ENCODE data around the gene TAF12. TPM values are rescaled to one million over a fixed set of nuclear protein-coding genes. Genes with fewer than 3 reads are reported as not detected.
"Not testable (repeated sequence)": the region's sequence is repeated elsewhere in the genome, so short reads cannot be mapped to it uniquely, and the experiment has no call there.

Gene TAF12
- total and polyA plus RNA-seq, 4 donors = 20.8 to 41.4 (median 28.5) TPM

DNA sequence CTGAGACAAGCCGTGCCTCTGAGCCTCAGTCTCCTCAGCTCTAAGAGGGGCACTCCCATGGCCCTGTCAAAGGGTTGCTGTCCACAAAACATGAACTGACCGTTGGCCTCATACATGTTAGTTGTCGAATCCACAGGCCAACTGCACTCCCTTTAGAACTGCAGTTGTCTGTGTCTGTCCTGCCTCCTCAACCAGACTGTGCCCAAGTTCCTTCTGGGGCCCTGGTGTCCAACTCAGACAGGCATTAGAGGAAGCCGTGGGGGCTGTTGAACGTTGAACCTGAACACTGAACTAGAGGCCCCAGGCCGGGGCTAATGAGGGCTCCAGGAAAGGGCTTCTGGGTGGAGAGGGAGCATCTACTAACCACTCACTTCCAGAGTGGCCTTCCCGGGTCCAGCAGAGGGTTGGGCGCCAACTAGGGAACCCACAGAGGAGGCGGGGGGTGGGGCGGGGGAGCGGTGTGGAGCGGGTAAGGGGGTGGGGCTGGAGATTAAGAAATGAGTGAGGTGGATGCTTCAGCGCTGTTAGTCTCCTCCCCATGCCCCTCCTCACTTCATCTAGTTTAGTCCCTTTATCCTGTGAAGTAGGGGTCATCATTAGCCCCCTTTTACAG, 51.1 kb downstream of the TAF12 start, which contains the start of gene RAB42:
RAB42 (plus strand) TSS at position 558 of the 613 bp plus-strand sequence. CDS start 247 bp downstream, outside the sequence.
- Histone ChIP-seq H3K27me3 (ENCODE audit: control insufficient read depth, insufficient read depth, low read length) (no peaks in the 10 kb centered on the region), H3K36me3 (ENCODE audit: control insufficient read depth, insufficient read depth, low read length) (peaks cover 2% of the 10 kb centered on the region), H3K27ac (ENCODE audit: low read depth, low read length) (no peak within 1 kb of the TSS), H3K9me3 (ENCODE audit: control insufficient read depth, insufficient read depth, low read length) (no peaks in the 10 kb centered on the region), H3K4me3 (ENCODE audit: low read depth, low read length) (peak within 1 kb of the TSS; percentile 43), H3K4me1 (ENCODE audit: control insufficient read depth, insufficient read depth, low read length) (peaks cover 14% of the 10 kb centered on the region)
- peak in 1 of 6 donors; percentile 32 for DNase-seq (ENCODE audit: low read depth in 4 of 6, low spot score in 6 of 6)
- 47% methylated on average over 5 of the region's 13 CpGs for WGBS (ENCODE audit: insufficient coverage)

DNA sequence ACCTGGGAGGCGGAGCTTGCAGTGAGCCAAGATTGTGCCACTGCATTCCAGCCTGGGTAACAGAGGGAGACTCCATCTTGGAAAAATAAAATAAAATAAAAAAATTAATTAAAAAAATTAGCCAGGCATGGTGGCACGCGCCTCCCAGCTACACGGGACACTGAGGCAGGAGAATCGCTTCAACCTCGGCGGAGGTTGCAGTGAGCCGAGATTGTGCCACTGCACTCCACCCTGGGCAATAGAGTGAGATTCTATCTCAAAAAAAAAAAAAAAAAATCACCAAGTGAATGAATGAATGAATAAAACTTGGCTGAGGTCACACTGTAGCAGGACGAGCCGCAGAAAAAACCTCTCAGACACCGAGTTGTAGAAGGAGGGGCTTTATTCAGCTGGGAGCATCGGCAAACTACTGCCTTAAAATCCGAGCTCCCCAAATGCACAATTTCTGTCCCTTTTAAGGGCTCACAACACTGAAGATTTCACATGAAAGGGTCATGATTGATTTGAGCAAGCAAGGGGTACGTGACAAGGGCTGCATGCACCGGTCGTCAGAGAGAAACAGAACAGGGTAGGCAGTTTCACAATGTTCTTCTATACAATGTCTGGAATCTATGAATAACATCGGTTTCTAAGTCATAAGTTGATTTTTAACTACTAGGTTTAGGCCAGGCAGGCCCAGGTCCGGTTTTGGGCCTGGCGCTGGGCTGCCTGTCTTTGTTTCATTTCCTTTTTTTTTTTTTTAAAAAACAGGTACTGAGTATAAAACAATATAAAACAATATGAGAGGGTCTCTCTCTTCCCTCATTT, 56.1 kb downstream of the TAF12 start:
- not testable (repeated sequence) for H3K27ac ChIP-seq (ENCODE audit: low read depth, low read length); H3K9me3 ChIP-seq (ENCODE audit: control insufficient read depth, insufficient read depth, low read length); H3K4me1 ChIP-seq (ENCODE audit: control insufficient read depth, insufficient read depth, low read length); H3K36me3 ChIP-seq (ENCODE audit: control insufficient read depth, insufficient read depth, low read length); H3K27me3 ChIP-seq (ENCODE audit: control insufficient read depth, insufficient read depth, low read length); H3K4me3 ChIP-seq (ENCODE audit: low read depth, low read length); DNase-seq (ENCODE audit: low read depth in 4 of 6, low spot score in 6 of 6)
- no CpG with 5 or more reads among the region's 19 CpGs for WGBS (ENCODE audit: insufficient coverage)

DNA sequence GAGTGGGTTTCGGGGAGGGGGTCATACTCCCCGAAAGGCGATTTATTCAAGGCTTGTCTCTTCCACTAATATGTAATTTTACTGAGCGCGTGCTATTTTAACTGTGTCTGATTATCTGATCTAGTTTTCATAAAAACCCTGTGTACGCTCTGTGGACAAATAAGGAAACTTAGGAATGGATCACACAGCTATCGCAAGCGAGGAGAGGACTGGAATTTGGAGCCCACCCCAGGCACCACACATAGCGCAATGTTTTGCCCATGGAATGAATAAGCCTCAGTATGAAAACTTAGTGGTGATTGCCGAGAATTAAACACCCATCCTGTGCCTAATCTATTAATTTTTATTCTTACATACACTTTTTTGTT, 60.6 kb downstream of the TAF12 start:
- WGBS (ENCODE audit: insufficient coverage) = 3% methylated on average over 5 of the region's 10 CpGs
- peak overlapping the region; percentile 90 for H3K27ac ChIP-seq (ENCODE audit: low read depth, low read length)
- H3K4me3 ChIP-seq (ENCODE audit: low read depth, low read length) = peak overlapping the region; percentile 99
- no peaks in the 10 kb centered on the region for H3K9me3 ChIP-seq (ENCODE audit: control insufficient read depth, insufficient read depth, low read length)
- peak in 1 of 6 donors; percentile 30 for DNase-seq (ENCODE audit: low read depth in 4 of 6, low spot score in 6 of 6)
- H3K4me1 ChIP-seq (ENCODE audit: control insufficient read depth, insufficient read depth, low read length) = peaks cover 25% of the 10 kb centered on the region
- peaks cover 20% of the 10 kb centered on the region for H3K36me3 ChIP-seq (ENCODE audit: control insufficient read depth, insufficient read depth, low read length)
- no peaks in the 10 kb centered on the region for H3K27me3 ChIP-seq (ENCODE audit: control insufficient read depth, insufficient read depth, low read length)

DNA sequence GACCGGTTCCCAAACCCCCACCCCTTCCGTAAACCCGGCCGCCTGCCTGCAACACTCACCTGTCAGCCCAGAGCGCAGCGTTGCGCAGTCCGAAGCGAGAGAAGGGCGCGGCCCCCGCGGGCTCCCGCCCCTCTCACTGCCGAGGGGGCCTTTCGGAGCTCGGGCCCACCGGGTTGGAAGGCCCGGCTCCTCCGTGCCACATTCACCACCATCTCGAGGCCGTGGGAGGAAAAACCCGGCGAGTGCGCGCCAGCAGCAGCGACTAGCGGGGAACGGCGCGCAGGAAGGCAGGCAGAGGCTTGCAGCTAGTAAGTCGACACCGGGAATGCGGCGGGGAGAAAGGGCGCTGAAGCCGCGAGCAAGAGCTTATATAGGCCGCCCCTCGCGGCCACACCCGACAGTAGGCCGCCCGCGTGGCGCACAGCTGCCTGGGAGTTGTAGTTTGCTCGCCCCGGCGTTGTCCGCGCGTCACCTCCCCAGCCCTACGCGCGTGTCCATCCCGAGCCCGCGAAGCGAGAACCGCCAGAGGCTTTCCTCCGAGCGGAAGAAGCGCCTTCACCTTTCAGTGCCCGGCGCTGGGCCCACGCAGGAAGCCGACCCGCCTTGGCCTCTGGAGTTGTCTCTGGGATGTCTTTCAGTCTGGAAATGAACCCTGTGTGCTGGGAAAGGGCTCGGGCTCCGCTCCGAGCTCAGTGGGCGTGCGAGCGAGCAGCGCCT, 61.2 kb downstream of the TAF12 start:
- H3K4me3 ChIP-seq (ENCODE audit: low read depth, low read length) = peak overlapping the region; percentile 99
- peaks cover 25% of the 10 kb centered on the region for H3K4me1 ChIP-seq (ENCODE audit: control insufficient read depth, insufficient read depth, low read length)
- peaks cover 25% of the 10 kb centered on the region for H3K36me3 ChIP-seq (ENCODE audit: control insufficient read depth, insufficient read depth, low read length)
- peak; percentile 87 to 98 (median 90) for DNase-seq (ENCODE audit: low read depth in 4 of 6, low spot score in 6 of 6)
- H3K27me3 ChIP-seq (ENCODE audit: control insufficient read depth, insufficient read depth, low read length) = no peaks in the 10 kb centered on the region
- H3K9me3 ChIP-seq (ENCODE audit: control insufficient read depth, insufficient read depth, low read length) = no peaks in the 10 kb centered on the region
- 0% methylated on average over 70 of the region's 75 CpGs for whole genome bisulfite sequencing (ENCODE audit: insufficient coverage)
- peak overlapping the region; percentile 90 for H3K27ac ChIP-seq (ENCODE audit: low read depth, low read length)

DNA sequence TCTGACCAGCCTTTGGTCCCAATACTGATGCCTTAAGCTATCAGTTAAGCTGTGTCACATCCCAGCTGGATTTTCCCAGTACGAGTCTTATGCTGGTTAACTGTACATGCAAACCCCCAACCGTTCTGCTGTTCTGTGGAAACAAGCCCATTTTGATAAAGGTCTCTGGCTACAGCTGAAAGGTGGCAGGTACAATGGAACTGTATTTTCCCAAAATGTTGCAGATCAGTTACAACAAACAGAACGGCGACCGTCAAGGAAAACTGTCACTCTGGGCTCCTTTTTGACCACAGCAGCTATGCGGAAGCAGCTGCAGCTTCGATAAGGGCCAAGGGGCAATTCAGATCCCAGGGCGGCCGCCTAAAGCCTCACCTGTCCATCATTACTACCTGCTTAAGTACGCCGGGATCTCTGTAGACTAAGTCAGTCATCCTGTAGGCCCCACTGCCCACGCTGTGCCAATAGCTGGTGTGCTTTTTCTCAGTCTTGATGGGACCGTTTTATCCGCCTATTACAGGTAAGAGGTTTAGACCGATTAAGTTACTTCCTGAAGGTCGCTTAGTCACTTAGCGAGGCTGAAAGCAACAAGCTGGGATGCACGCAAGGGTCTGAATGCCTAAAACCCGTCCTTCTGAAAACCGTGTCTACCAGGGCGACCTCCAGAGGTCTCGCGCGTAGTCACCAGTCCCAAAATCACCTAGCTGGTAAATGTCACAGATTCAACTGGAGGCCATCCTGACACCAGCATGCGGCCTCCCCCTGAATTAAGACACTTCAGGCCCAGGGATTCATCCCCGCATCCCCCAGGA, 61.9 kb downstream of the TAF12 start:
- under 1% methylated on average over 26 of the region's 26 CpGs for WGBS (ENCODE audit: insufficient coverage)
- DNase-seq (ENCODE audit: low read depth in 4 of 6, low spot score in 6 of 6) = peak in 4 of 6 donors; percentile 19 to 87 (median 49)
- Histone ChIP-seq H3K9me3 (ENCODE audit: control insufficient read depth, insufficient read depth, low read length) (no peaks in the 10 kb centered on the region), H3K4me1 (ENCODE audit: control insufficient read depth, insufficient read depth, low read length) (peaks cover 25% of the 10 kb centered on the region), H3K27me3 (ENCODE audit: control insufficient read depth, insufficient read depth, low read length) (no peaks in the 10 kb centered on the region), H3K36me3 (ENCODE audit: control insufficient read depth, insufficient read depth, low read length) (peaks cover 30% of the 10 kb centered on the region), H3K27ac (ENCODE audit: low read depth, low read length) (peak overlapping the region; percentile 90), H3K4me3 (ENCODE audit: low read depth, low read length) (peak overlapping the region; percentile 99)

DNA sequence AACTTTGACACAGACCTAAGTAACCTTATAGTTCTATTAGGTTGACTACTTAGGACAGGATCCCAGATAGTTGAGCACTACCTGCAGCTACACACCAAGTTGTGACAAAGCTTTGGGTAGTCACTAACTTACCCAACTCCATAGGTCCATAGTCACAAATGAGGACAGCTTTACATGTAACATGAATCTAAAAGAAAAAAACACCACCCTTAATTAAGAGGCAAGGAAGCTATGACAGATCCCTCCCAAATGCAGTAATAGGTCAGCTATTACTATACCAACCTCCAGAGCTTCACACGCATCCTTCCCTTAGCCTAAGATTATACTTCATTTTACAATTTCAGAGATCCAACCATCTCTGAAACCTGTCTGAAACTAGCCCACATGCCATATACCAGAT, 63.5 kb downstream of the TAF12 start:
- H3K36me3 ChIP-seq (ENCODE audit: control insufficient read depth, insufficient read depth, low read length) = peaks cover 42% of the 10 kb centered on the region

DNA sequence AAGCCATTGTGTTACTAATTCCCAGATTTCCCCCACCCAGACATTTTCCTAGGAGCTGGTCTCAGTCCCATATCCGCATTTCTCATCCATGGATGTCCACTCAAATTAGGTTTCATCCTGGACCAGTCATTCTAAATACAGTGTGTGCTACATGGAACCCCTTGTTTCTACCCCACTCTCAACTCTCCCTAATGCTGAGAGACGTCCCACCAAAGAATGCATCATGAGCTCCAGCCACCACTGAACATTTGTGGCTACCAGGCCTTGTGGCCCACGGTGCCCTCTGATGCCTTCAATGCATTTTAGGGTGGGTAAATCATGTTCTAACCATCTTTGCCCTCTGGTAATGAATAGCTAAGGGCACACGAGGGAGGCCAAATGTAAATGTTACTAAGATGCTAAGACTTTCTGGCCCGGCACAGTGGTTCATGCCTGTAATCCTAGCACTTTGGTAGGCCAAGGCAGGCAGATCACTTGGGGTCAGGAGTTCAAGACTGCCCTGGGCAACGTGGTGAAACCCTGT, 64.1 kb downstream of the TAF12 start:
- no peak for DNase-seq (ENCODE audit: low read depth in 4 of 6, low spot score in 6 of 6)
- Histone ChIP-seq H3K4me3 (ENCODE audit: low read depth, low read length) (no peak overlapping the region), H3K27ac (ENCODE audit: low read depth, low read length) (no peak overlapping the region), H3K9me3 (ENCODE audit: control insufficient read depth, insufficient read depth, low read length) (no peaks in the 10 kb centered on the region), H3K27me3 (ENCODE audit: control insufficient read depth, insufficient read depth, low read length) (no peaks in the 10 kb centered on the region), H3K36me3 (ENCODE audit: control insufficient read depth, insufficient read depth, low read length) (peaks cover 42% of the 10 kb centered on the region), H3K4me1 (ENCODE audit: control insufficient read depth, insufficient read depth, low read length) (peaks cover 25% of the 10 kb centered on the region)
- 100% methylated on average over 5 of the region's 6 CpGs for WGBS (ENCODE audit: insufficient coverage)

More for the DNA sequence above, 63.5 kb downstream of the TAF12 start:
- WGBS (ENCODE audit: insufficient coverage) = 73% methylated on average over 1 of the region's 1 CpG
- Histone ChIP-seq H3K4me3 (ENCODE audit: low read depth, low read length) (no peak overlapping the region), H3K4me1 (ENCODE audit: control insufficient read depth, insufficient read depth, low read length) (peaks cover 25% of the 10 kb centered on the region), H3K27me3 (ENCODE audit: control insufficient read depth, insufficient read depth, low read length) (no peaks in the 10 kb centered on the region), H3K9me3 (ENCODE audit: control insufficient read depth, insufficient read depth, low read length) (no peaks in the 10 kb centered on the region), H3K27ac (ENCODE audit: low read depth, low read length) (no peak overlapping the region)
- DNase-seq (ENCODE audit: low read depth in 4 of 6, low spot score in 6 of 6) = no peak

DNA sequence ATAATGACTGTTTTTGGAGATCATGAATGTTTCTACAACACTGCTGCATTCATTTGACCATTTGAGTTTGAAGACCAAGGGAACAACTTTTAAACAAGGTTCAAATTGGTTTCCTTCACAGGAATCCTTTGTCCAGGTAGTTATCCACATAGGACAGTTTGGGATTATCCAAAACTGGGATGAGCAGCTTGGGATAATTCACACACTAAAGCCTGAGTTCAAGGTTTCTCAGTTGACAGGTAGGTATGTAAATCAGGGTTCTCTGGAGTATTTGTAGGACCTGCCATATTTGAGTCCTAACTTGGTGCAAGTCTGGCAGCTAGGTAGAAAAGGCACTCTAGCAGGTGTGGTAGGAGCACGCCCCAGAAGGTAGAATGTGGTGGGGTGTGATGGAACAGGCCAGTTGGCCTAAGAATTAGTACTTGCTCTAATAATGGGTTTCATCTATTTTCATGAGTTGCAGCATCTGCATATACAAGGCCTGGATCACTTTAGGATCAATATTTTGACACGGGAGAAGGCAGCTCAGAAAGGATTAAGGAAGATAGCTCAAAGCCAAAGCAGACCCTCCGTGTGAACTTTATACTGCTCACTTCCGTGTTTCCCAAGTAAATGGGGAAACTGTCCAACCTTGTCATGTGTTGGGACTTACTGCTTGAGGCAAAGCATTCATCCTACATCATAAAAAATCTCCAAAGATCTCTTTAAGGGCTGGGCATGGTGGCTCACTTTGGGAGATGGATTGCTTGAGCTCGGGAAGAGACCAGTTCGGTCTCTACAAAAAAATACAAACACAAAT, 64.9 kb downstream of the TAF12 start:
- DNase-seq (ENCODE audit: low read depth in 4 of 6, low spot score in 6 of 6) = no peak
- 100% methylated on average over 2 of the region's 6 CpGs for WGBS (ENCODE audit: insufficient coverage)
- Histone ChIP-seq H3K27me3 (ENCODE audit: control insufficient read depth, insufficient read depth, low read length) (no peaks in the 10 kb centered on the region), H3K36me3 (ENCODE audit: control insufficient read depth, insufficient read depth, low read length) (peaks cover 48% of the 10 kb centered on the region), H3K27ac (ENCODE audit: low read depth, low read length) (no peak overlapping the region), H3K4me3 (ENCODE audit: low read depth, low read length) (no peak overlapping the region), H3K9me3 (ENCODE audit: control insufficient read depth, insufficient read depth, low read length) (no peaks in the 10 kb centered on the region), H3K4me1 (ENCODE audit: control insufficient read depth, insufficient read depth, low read length) (peaks cover 22% of the 10 kb centered on the region)

Data from spinal cord (tissue), 10 donors.